ENCODE measurements around the gene PSMG3.
A peak's percentile ranks its signal among the peaks of the same experiment; 100 is the strongest.

The PSMG3 gene

GRCh38 chr7:1544178-1544895 lies 25.5 kb downstream of the PSMG3 start:
- DNase-seq, result no peak

GRCh38 chr7:1543826-1544177 lies 26.0 kb downstream of the PSMG3 start:
- no peak for DNase-seq

- DNase-seq, result no peak
Measured at GRCh38 chr7:1542841-1543747, 26.7 kb downstream of the PSMG3 start.

GRCh38 chr7:1542329-1542728 lies 27.5 kb downstream of the PSMG3 start:
- no peak for DNase-seq

- DNase-seq, result no peak
Measured at GRCh38 chr7:1541431-1542162, 28.2 kb downstream of the PSMG3 start.

- DNase-seq, result no peak
Measured at GRCh38 chr7:1540776-1541271, 29.0 kb downstream of the PSMG3 start.

- DNase-seq, result no peak
Measured at GRCh38 chr7:1539882-1540775, 29.7 kb downstream of the PSMG3 start.

- peak; percentile 16 for DNase-seq
Measured at GRCh38 chr7:1539181-1539881, 30.5 kb downstream of the PSMG3 start.

- no peak for DNase-seq
Measured at GRCh38 chr7:1538544-1539180, 31.2 kb downstream of the PSMG3 start.

- peak; percentile 96 for DNase-seq
Measured at GRCh38 chr7:1537535-1538412, 32.1 kb downstream of the PSMG3 start.

GRCh38 chr7:1536743-1537534 lies 32.9 kb downstream of the PSMG3 start:
- peak; percentile 99 for DNase-seq

GRCh38 chr7:1536455-1536742 lies 33.4 kb downstream of the PSMG3 start:
- DNase-seq, result no peak

GRCh38 chr7:1535701-1536454 lies 34.0 kb downstream of the PSMG3 start:
- DNase-seq, result no peak

GRCh38 chr7:1535100-1535458 lies 34.8 kb downstream of the PSMG3 start:
- DNase-seq, result no peak

- no peak for DNase-seq
Measured at GRCh38 chr7:1534330-1535099, 35.3 kb downstream of the PSMG3 start.

- peak; percentile 85 for DNase-seq
Measured at GRCh38 chr7:1533547-1534329, 36.1 kb downstream of the PSMG3 start.

GRCh38 chr7:1533255-1533546 lies 36.6 kb downstream of the PSMG3 start:
- no peak for DNase-seq

All from fibroblast of skin of scalp (primary cell).